Activated CD4-positive, CD25-positive, alpha-beta regulatory T cell treated with anti-CD3 and anti-CD28 coated beads, Interleukin-2, amount 50 U/mL, for 72 hours (primary cell): ENCODE data around the gene IGFN1.
"Not testable (repeated sequence)": the region's sequence is repeated elsewhere in the genome, so short reads cannot be mapped to it uniquely, and the experiment has no call there.

Experiments used
- DNase-seq: peaks from one replicate; pipeline ENCODE4 v3.0.0; 2021

Gene IGFN1

GRCh38 chr1:201190624-201191051 is at the start of gene IGFN1:
Gene IGFN1, plus strand, starts transcription at chr1:201190824. Its CDS starts 2,470 bp downstream, at chr1:201193294.
- DNase-seq = no peak

- DNase-seq = no peak
Measured at GRCh38 chr1:201140941-201141260, 49.7 kb upstream of the IGFN1 start.

- no peak for DNase-seq
Measured at GRCh38 chr1:201141418-201141817, 49.2 kb upstream of the IGFN1 start.

GRCh38 chr1:201142011-201142848 is 48.4 kb upstream of the IGFN1 start:
- DNase-seq = no peak

- DNase-seq = no peak
Measured at GRCh38 chr1:201142849-201143725, 47.5 kb upstream of the IGFN1 start.

GRCh38 chr1:201143726-201144635 is 46.6 kb upstream of the IGFN1 start:
- DNase-seq = no peak

- no peak for DNase-seq
Measured at GRCh38 chr1:201144701-201145100, 45.9 kb upstream of the IGFN1 start.

- DNase-seq = no peak
Measured at GRCh38 chr1:201145132-201145531, 45.5 kb upstream of the IGFN1 start.

- DNase-seq = no peak
Measured at GRCh38 chr1:201145816-201146215, 44.8 kb upstream of the IGFN1 start.

- peak; percentile 7 for DNase-seq
Measured at GRCh38 chr1:201146626-201147390, 43.8 kb upstream of the IGFN1 start.

GRCh38 chr1:201147396-201148015 is 43.1 kb upstream of the IGFN1 start:
- no peak for DNase-seq

GRCh38 chr1:201149400-201149799 is 41.2 kb upstream of the IGFN1 start:
- DNase-seq = no peak

GRCh38 chr1:201153474-201154388 is 36.9 kb upstream of the IGFN1 start:
- no peak for DNase-seq

GRCh38 chr1:201154389-201155165 is 36.0 kb upstream of the IGFN1 start, which contains the start of gene TMEM9:
Gene TMEM9, minus strand, starts transcription at chr1:201154474. Its CDS starts 551 bp downstream, at chr1:201153923.
- peak; percentile 96 for DNase-seq

GRCh38 chr1:201155354-201155753 is 35.3 kb upstream of the IGFN1 start:
- DNase-seq = no peak

- DNase-seq = no peak
Measured at GRCh38 chr1:201156346-201156745, 34.3 kb upstream of the IGFN1 start.

- DNase-seq = no peak
Measured at GRCh38 chr1:201156819-201157218, 33.8 kb upstream of the IGFN1 start.

- no peak for DNase-seq
Measured at GRCh38 chr1:201157949-201158348, 32.7 kb upstream of the IGFN1 start.

GRCh38 chr1:201163036-201163435 is 27.6 kb upstream of the IGFN1 start:
- DNase-seq = not testable (repeated sequence)
